ENCODE data around the gene APCS. TPM values are rescaled to one million over a fixed set of nuclear protein-coding genes. Genes with fewer than 3 reads are reported as not detected.

The APCS gene, protein sequence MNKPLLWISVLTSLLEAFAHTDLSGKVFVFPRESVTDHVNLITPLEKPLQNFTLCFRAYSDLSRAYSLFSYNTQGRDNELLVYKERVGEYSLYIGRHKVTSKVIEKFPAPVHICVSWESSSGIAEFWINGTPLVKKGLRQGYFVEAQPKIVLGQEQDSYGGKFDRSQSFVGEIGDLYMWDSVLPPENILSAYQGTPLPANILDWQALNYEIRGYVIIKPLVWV
- total RNA-seq, result not detected in 2 replicates

GRCh38 chr1:159587461-159587951, at the start of gene APCS:
Gene APCS, plus strand, starts transcription at chr1:159587826. Its CDS starts 96 bp downstream, at chr1:159587922.

Other genes with a start within 250 kb of the APCS start
- not detected in 2 replicates for gene OR10J4, start 155.6 kb upstream of the APCS start, total RNA-seq
- not detected in 2 replicates for gene OR10J1, start 148.1 kb upstream of the APCS start, total RNA-seq
- not detected in 2 replicates for gene OR10J5, start 51.8 kb upstream of the APCS start, total RNA-seq
- gene CRP, start 126.8 kb downstream of the APCS start, total RNA-seq, result not detected in 2 replicates
- gene DUSP23, start 193.1 kb downstream of the APCS start, total RNA-seq, result 14.1 and 14.5 TPM in 2 replicates
- not detected in 2 replicates for gene FCRL6, start 214.5 kb downstream of the APCS start, total RNA-seq
- gene SLAMF8, start 239.0 kb downstream of the APCS start, total RNA-seq, result not detected in 2 replicates